Loucy (cell line): ENCODE data around the gene BABAM2.

ENCODE experiments used
- H2AFZ ChIP-seq: fragments of 200-600 bp; sonication (generic); 2 replicates; pipeline ENCODE4 v1.6.0; 2016; ENCODE audit warnings: antibody characterized with exemption, mild to moderate bottlenecking, low read length, moderate library complexity
- H3F3A ChIP-seq: fragments of 200-600 bp; 2 replicates; pipeline ENCODE4 v1.6.0; 2016; ENCODE audit warnings: antibody characterized with exemption, low read depth, mild to moderate bottlenecking
- H3K27me3 ChIP-seq: fragments of 200-600 bp; sonication (generic); 2 replicates; pipeline ENCODE4 v1.6.1; 2014; ENCODE audit warnings: low read length, mild to moderate bottlenecking; ENCODE audit not compliant: insufficient read depth, poor library complexity, severe bottlenecking
- H3K36me3 ChIP-seq: fragments of 200-600 bp; sonication (generic); 2 replicates; pipeline ENCODE4 v1.6.1; 2016; ENCODE audit warnings: low read length; ENCODE audit not compliant: insufficient read depth
- H3K4me1 ChIP-seq: fragments of 200-600 bp; sonication (generic); 2 replicates; pipeline ENCODE4 v1.5.1; 2014; ENCODE audit warnings: low read length, mild to moderate bottlenecking; ENCODE audit not compliant: insufficient read depth, poor library complexity, severe bottlenecking
- H3K4me2 ChIP-seq: fragments of 200-600 bp; sonication (generic); 2 replicates; pipeline ENCODE4 v1.6.0; 2014; ENCODE audit warnings: antibody characterized with exemption, low read length, low read depth, mild to moderate bottlenecking; ENCODE audit not compliant: poor library complexity, severe bottlenecking
- H3K4me3 ChIP-seq: fragments of 200-600 bp; sonication (generic); 2 replicates; pipeline ENCODE4 v1.5.1; 2014; ENCODE audit warnings: low read length, mild to moderate bottlenecking, mixed read lengths; ENCODE audit not compliant: poor library complexity, severe bottlenecking
- H3K79me2 ChIP-seq: fragments of 200-600 bp; sonication (generic); 2 replicates; pipeline ENCODE4 v1.6.1; 2014; ENCODE audit warnings: low read length; ENCODE audit not compliant: insufficient read depth
- H3K9ac ChIP-seq: fragments of 200-600 bp; sonication (generic); 2 replicates; pipeline ENCODE4 v1.6.0; 2014; ENCODE audit warnings: mild to moderate bottlenecking, low read depth, low read length, moderate library complexity; ENCODE audit not compliant: poor library complexity, severe bottlenecking
- H3K9me2 ChIP-seq: fragments of 200-600 bp; sonication (generic); replicated peaks from 2 replicates; pipeline ENCODE4 v1.6.1; 2016; ENCODE audit warnings: low read depth, low read length, mixed read lengths
- H3K9me3 ChIP-seq: fragments of 200-600 bp; sonication (generic); 2 replicates; pipeline ENCODE4 v1.6.1; 2014; ENCODE audit warnings: mild to moderate bottlenecking, antibody characterized with exemption, low read length, low read depth; ENCODE audit not compliant: insufficient read depth
- H4K20me1 ChIP-seq: fragments of 200-600 bp; sonication (generic); 2 replicates; pipeline ENCODE4 v1.6.0; 2014; ENCODE audit warnings: antibody characterized with exemption, low read length, mild to moderate bottlenecking; ENCODE audit not compliant: insufficient read depth, poor library complexity, severe bottlenecking
- CTCF ChIP-seq: fragments of 200-600 bp; sonication (generic); conservative IDR thresholded peaks from 2 replicates; pipeline ENCODE4 v1.5.1; 2014; ENCODE audit warnings: mild to moderate bottlenecking, antibody characterized with exemption, low read length
- EZH2phosphoT487 ChIP-seq: fragments of 200-600 bp; IDR thresholded peaks from 2 replicates; pipeline ENCODE4 v1.6.1; 2018; ENCODE audit warnings: antibody characterized with exemption, mild to moderate bottlenecking, moderate library complexity, borderline replicate concordance

BABAM2 gene

DNA sequence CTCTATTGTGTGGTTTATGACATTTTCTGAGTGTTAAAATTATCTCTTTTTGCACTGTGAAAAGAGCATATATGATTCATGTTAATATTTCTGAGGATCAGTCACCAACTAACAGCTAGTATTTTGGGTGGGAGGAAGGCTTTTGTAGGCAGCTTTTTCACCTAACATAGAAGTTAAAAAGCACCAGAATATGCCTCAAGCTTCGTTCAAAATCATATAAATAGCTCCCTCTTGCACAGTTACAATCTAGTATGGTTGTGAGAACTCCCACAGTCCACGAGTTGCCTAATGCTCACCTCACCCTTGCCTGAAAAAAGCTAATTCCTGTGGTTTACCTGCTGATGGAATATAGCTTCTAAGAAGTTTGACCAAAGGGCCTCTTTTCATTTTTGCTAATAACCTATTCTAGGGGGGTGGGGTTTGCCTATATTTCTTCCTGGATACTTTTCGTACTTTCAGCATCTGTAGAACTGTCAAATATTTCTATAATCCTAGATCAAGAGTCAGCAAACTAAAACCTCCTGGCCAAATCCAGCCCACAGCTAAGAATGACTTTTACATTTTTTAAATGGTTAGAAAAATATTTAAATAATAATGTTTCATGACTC lies 335.0 kb downstream of the BABAM2 start:
- Histone ChIP-seq H3F3A (no peaks in the 10 kb centered on the region), H3K4me1 (peaks cover 24% of the 10 kb centered on the region), H3K27me3 (no peaks in the 10 kb centered on the region), H3K9me3 (no peaks in the 10 kb centered on the region), H2AFZ (no peak overlapping the region), H3K36me3 (no peaks in the 10 kb centered on the region), H4K20me1 (no peaks in the 10 kb centered on the region), H3K79me2 (no peaks in the 10 kb centered on the region), H3K4me2 (no peak overlapping the region), H3K4me3 (no peak overlapping the region), H3K9me2 (no peaks in the 10 kb centered on the region), H3K9ac (no peak overlapping the region)
- TF ChIP-seq EZH2phosphoT487 (no peak), CTCF (no peak)

DNA sequence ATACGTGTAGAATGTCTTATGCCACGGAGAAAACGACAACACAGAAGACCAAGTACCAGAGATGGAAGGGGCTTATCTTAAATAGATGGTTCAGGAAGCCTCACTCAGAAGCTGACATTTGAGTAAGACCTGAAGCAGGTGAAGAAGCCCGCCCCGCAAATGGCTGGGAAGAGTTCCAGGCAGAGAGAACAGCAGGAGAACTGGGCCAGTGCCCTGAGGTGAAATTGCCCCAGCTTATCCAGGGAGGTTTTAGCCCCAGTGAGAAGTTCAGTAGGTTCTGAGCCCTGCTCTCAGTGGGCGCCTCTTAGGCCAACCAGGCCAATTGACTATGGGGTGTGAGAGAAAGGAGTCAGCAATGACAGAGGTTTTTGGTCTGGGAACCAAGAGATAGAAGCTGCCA lies 336.0 kb downstream of the BABAM2 start:
- TF ChIP-seq EZH2phosphoT487 (no peak), CTCF (no peak)

DNA sequence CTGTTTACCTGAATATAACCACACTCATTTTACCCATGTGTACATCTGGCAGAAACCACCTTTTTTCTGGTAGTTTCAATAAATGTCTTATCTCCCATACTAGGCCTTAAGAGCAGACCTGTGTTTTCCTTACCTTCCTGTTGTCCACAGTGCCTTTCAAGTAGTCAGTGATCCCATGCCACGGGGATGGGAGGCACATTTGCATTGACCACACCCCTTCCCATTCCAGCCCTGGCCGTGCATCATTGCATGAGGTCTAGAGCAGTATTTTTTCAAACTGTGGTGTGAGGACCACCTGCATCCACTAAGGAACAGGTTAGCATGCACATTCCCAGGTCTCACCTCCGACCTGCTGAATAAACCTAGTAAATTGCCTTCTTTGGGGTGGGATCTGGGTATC lies 337.0 kb downstream of the BABAM2 start:
- Histone ChIP-seq H3K4me1 (peaks cover 24% of the 10 kb centered on the region), H3F3A (no peaks in the 10 kb centered on the region), H3K79me2 (no peaks in the 10 kb centered on the region), H3K4me3 (no peak overlapping the region), H4K20me1 (no peaks in the 10 kb centered on the region), H3K9me2 (no peaks in the 10 kb centered on the region), H3K36me3 (no peaks in the 10 kb centered on the region), H3K4me2 (no peak overlapping the region), H3K9ac (no peak overlapping the region), H2AFZ (no peak overlapping the region), H3K27me3 (no peaks in the 10 kb centered on the region), H3K9me3 (no peaks in the 10 kb centered on the region)
- TF ChIP-seq EZH2phosphoT487 (no peak), CTCF (no peak)

More for the DNA sequence above, 336.0 kb downstream of the BABAM2 start:
- Histone ChIP-seq H3K9me3 (no peaks in the 10 kb centered on the region), H2AFZ (no peak overlapping the region), H3K27me3 (no peaks in the 10 kb centered on the region), H3K4me1 (peaks cover 24% of the 10 kb centered on the region), H3F3A (no peaks in the 10 kb centered on the region), H3K9ac (no peak overlapping the region), H3K79me2 (no peaks in the 10 kb centered on the region), H3K9me2 (no peaks in the 10 kb centered on the region), H3K36me3 (no peaks in the 10 kb centered on the region), H3K4me3 (no peak overlapping the region), H4K20me1 (no peaks in the 10 kb centered on the region), H3K4me2 (no peak overlapping the region)
